Astrocyte (in vitro differentiated cells and primary cell): ENCODE measurements around the gene DIAPH2.

ENCODE experiments used
- CTCF ChIP-seq: IDR thresholded peaks from 2 replicates; pipeline ENCODE4 v1.5.1; 2011; ENCODE audit warnings: low read depth, mild to moderate bottlenecking, inconsistent platforms, low read length, moderate library complexity; ENCODE audit not compliant: insufficient read depth
- EZH2 ChIP-seq: IDR thresholded peaks from 2 replicates; pipeline ENCODE4 v1.6.1; 2012; ENCODE audit warnings: mild to moderate bottlenecking, low read length, inconsistent platforms; ENCODE audit not compliant: insufficient read depth

- TF ChIP-seq CTCF (no peak), EZH2 (no peak)
These were observed 490.5 kb downstream of the DIAPH2 start for GRCh38 chrX:97175147-97175546.
